GM12878 (cell line): ENCODE results near the gene TMEM239. TPM values are rescaled to one million over a fixed set of nuclear protein-coding genes. Genes with fewer than 3 reads are reported as not detected.
"Not testable (repeated sequence)": the region's sequence is repeated elsewhere in the genome, so short reads cannot be mapped to it uniquely, and the experiment has no call there.

ENCODE experiments used
- ATAC-seq: fragments of 200-7000 bp; cut with Tn5 transposase; 3 replicates; pipeline ENCODE4 v1.9.1; 2020; ENCODE audit warnings: mild to moderate bottlenecking, moderate library complexity
- BruUV-seq: library from RNA; stranded (reverse); fragments of 400-500 nt; replicated peaks from 2 replicates; lab custom pipeline; 2021; lab: Mats Ljungman, UMichigan
- CTCF ChIA-PET: fragments of 300-600 bp; sonication (Branson Sonifier 250); formaldehyde crosslinking; extraction: SDS; loops from one replicate; lab custom pipeline; 2021; ENCODE audit warnings: inconsistent platforms; lab: Yijun Ruan, JAX
- POLR2A ChIA-PET: fragments of 350-600 bp; formaldehyde crosslinking; extraction: SDS; loops from one replicate; lab custom pipeline; 2021; ENCODE audit warnings: inconsistent platforms; lab: Charles Lee
- RAD21 ChIA-PET: fragments of 300-600 bp; sonication (Branson Sonifier 250); formaldehyde crosslinking; loops from one replicate; lab custom pipeline; 2023; ENCODE audit warnings: antibody characterized with exemption; ENCODE audit not compliant: unreplicated experiment; lab: Charles Lee
- SMC1A ChIA-PET: fragments of 300-600 bp; sonication (Branson Sonifier 250); formaldehyde crosslinking; loops from one replicate; lab custom pipeline; 2023; ENCODE audit not compliant: unreplicated experiment, uncharacterized antibody; lab: Charles Lee
- DNase-seq: peaks from one replicate; pipeline ENCODE4 v3.0.0-alpha.2; 2011; ENCODE audit warnings: low read depth, low spot score
- FAIRE-seq: peaks from 3 replicates; lab custom pipeline; 2011; peaks lifted over from hg19 to GRCh38; lab: Jason Lieb, UNC
- H2AFZ ChIP-seq: 2 replicates; pipeline ENCODE4 v1.6.0; 2011; ENCODE audit warnings: low read depth, low read length, control low read depth; ENCODE audit not compliant: control insufficient read depth
- H3K27ac ChIP-seq: 2 replicates; pipeline ENCODE4 v1.5.1; 2011; ENCODE audit warnings: control low read depth; ENCODE audit not compliant: control insufficient read depth, insufficient read depth
- H3K27me3 ChIP-seq, 2 experiments: replicated peaks in 1 of 2; 2 replicates each; pipeline versions ENCODE4 v1.6.0 to v1.6.1; 2011; ENCODE audit warnings: low read length in 1 of 2; ENCODE audit not compliant: control insufficient read depth in 2 of 2, insufficient read depth in 2 of 2
- H3K36me3 ChIP-seq, 2 experiments: 2 replicates each; pipeline ENCODE4 v1.5.1; 2011; ENCODE audit warnings: low read length in 1 of 2; ENCODE audit not compliant: control insufficient read depth in 2 of 2, insufficient read depth in 2 of 2
- H3K4me1 ChIP-seq: 2 replicates; pipeline ENCODE4 v1.6.1; 2011; ENCODE audit warnings: mild to moderate bottlenecking, low read length, moderate library complexity, mixed read lengths; ENCODE audit not compliant: control insufficient read depth, insufficient read depth
- H3K4me2 ChIP-seq: 2 replicates; pipeline ENCODE4 v1.6.0; 2011; ENCODE audit warnings: control low read depth; ENCODE audit not compliant: control insufficient read depth, insufficient read depth
- H3K4me3 ChIP-seq: fragments of 200-600 bp; sonication (generic); 2 replicates; pipeline ENCODE4 v1.5.1; 2016
- H3K79me2 ChIP-seq: 2 replicates; pipeline ENCODE4 v1.6.0; 2011; ENCODE audit warnings: low read length; ENCODE audit not compliant: control insufficient read depth, insufficient read depth
- H3K9ac ChIP-seq: 2 replicates; pipeline ENCODE4 v1.8.0; 2011; ENCODE audit warnings: low read length, control low read depth, mixed read lengths; ENCODE audit not compliant: control insufficient read depth, insufficient read depth
- H3K9me3 ChIP-seq: replicated peaks from 3 replicates; pipeline ENCODE4 v1.5.1; 2011; ENCODE audit warnings: mild to moderate bottlenecking, low read length; ENCODE audit not compliant: control insufficient read depth, insufficient read depth
- H4K20me1 ChIP-seq: 2 replicates; pipeline ENCODE4 v1.6.0; 2011; ENCODE audit not compliant: control insufficient read depth, insufficient read depth
- ATF7 ChIP-seq: fragments of 450-650 bp; IDR thresholded peaks from 2 replicates; pipeline ENCODE4 v1.6.1; 2016; ENCODE audit warnings: low read depth, mild to moderate bottlenecking
- BACH1 ChIP-seq: fragments of 450-650 bp; IDR thresholded peaks from 2 replicates; pipeline ENCODE4 v1.6.1; 2017; ENCODE audit warnings: mild to moderate bottlenecking, borderline replicate concordance
- BHLHE40 ChIP-seq, 2 experiments: fragments of 450-650 bp in 1 of 2; IDR thresholded peaks; 2 replicates each; pipeline ENCODE4 v1.6.1; 2011 to 2017; ENCODE audit warnings: low read depth in 2 of 2, borderline replicate concordance in 1 of 2, improper control_type of control experiment in 1 of 2, low read length in 1 of 2, mild to moderate bottlenecking in 1 of 2
- ELK1 ChIP-seq: IDR thresholded peaks from 2 replicates; pipeline ENCODE4 v1.6.1; 2012; ENCODE audit warnings: low read depth, low read length, improper control_type of control experiment
- IKZF1 ChIP-seq: fragments of 450-650 bp; conservative IDR thresholded peaks from 2 replicates; pipeline ENCODE4 v1.6.1; 2017; ENCODE audit warnings: antibody characterized with exemption, mild to moderate bottlenecking
- IRF5 ChIP-seq: fragments of 450-650 bp; IDR thresholded peaks from 2 replicates; pipeline ENCODE4 v1.6.1; 2017; ENCODE audit warnings: borderline replicate concordance
- MEF2B ChIP-seq: fragments of 450-650 bp; IDR thresholded peaks from 2 replicates; pipeline ENCODE4 v1.6.1; 2018; ENCODE audit warnings: mild to moderate bottlenecking, moderate library complexity; ENCODE audit not compliant: partially characterized antibody, poor library complexity, severe bottlenecking
- NFYA ChIP-seq: IDR thresholded peaks from 2 replicates; pipeline ENCODE4 v1.6.1; 2011; ENCODE audit warnings: low read depth, mild to moderate bottlenecking, low read length, improper control_type of control experiment, borderline replicate concordance
- NR2C2 ChIP-seq: IDR thresholded peaks from 2 replicates; pipeline ENCODE4 v1.6.1; 2011; ENCODE audit warnings: borderline replicate concordance, low read depth; ENCODE audit not compliant: control insufficient read depth, insufficient read length
- PAX5 ChIP-seq: IDR thresholded peaks from 2 replicates; pipeline ENCODE4 v1.6.1; 2011; ENCODE audit warnings: low read depth, low read length, borderline replicate concordance
- SIX5 ChIP-seq: IDR thresholded peaks from 2 replicates; pipeline ENCODE4 v1.6.1; 2011; ENCODE audit warnings: mild to moderate bottlenecking, low read depth, low read length, moderate library complexity; ENCODE audit not compliant: severe bottlenecking
- WRNIP1 ChIP-seq: IDR thresholded peaks from 2 replicates; pipeline ENCODE4 v1.6.1; 2011; ENCODE audit warnings: low read depth, low read length, improper control_type of control experiment, borderline replicate concordance
- ZBTB11 ChIP-seq: fragments of 450-650 bp; formaldehyde crosslinking; IDR thresholded peaks from 2 replicates; pipeline ENCODE4 v1.5.0; 2022; ENCODE audit warnings: mild to moderate bottlenecking, missing genetic modification characterization
- ZBTB40 ChIP-seq: fragments of 450-650 bp; IDR thresholded peaks from 2 replicates; pipeline ENCODE4 v1.6.1; 2016; ENCODE audit warnings: mild to moderate bottlenecking, moderate library complexity, borderline replicate concordance
- WGBS: methylation state at CpG from one replicate; pipeline ENCODE4 v1.1.6; 2016; ENCODE audit warnings: low lambda C conversion rate; ENCODE audit not compliant: insufficient replicate concordance, insufficient coverage; ENCODE audit errors: missing lambda C conversion rate; 5-methylcytosine and 5-hydroxymethylcytosine counted together
- in situ Hi-C: fragments of 300-500 bp; cut with MboI; formaldehyde crosslinking; loops from 9 replicates; pipeline ENCODE4 v1.14.3; 2018; ENCODE audit warnings: mixed read lengths
- intact Hi-C: fragments of 100-400 bp; cut with micrococcal nuclease; formaldehyde crosslinking; loops from one replicate; pipeline ENCODE4 v1.14.2; 2022; ENCODE audit not compliant: unreplicated experiment
- polyA plus RNA-seq, 11 experiments: library from polyadenylated mRNA; depleted of rRNA in 4 of 11; unstranded in 6 of 11; stranded (reverse) in 5 of 11; fragments of >200 nt; fragmentation: Nextera tagmentation in 4 of 11; fragmentation: Illumina TruSeq in 1 of 11; extraction: Ambion mirVana in 4 of 11; extraction: Trizol in 1 of 11; gene quantifications; 1 replicate in 1 of 11; 2 replicates in 10 of 11; pipeline versions ENCODE4 v1.2.1 to v1.2.3, GENCODE V29; 2011 to 2016; ENCODE audit warnings: inconsistent platforms in 2 of 11, missing spikeins in 2 of 11, low read depth in 1 of 11
- total RNA-seq, 4 experiments: library from RNA; depleted of rRNA in 3 of 4; stranded (reverse); fragments of >200 nt in 3 of 4; fragmentation: Illumina TruSeq in 1 of 4; extraction: Trizol in 1 of 4; gene quantifications; 2 replicates each; pipeline versions ENCODE4 v1.2.1 to v1.2.3, GENCODE V29; 2013 to 2021

Gene TMEM239
- total and polyA plus RNA-seq, 10 of the 15 experiments (the other 5 are each of a cell fraction or from before 2014, with no cell fraction given): not detected

- TF ChIP-seq ZBTB11 (CRISPR knock-in tag) (no peak), ATF7 (no peak), IKZF1 (no peak), PAX5 (no peak), ZBTB40 (no peak), BACH1 (no peak), ELK1 (no peak), NFYA (no peak), IRF5 (no peak), SIX5 (no peak), WRNIP1 (no peak), MEF2B (no peak), NR2C2 (no peak), BHLHE40 (IDR thresholded peaks at IDR 0.05; ENCODE audit: borderline replicate concordance in 1 of 2, low read depth in 2 of 2, low read length in 1 of 2) (no peak)
- TF ChIP-seq, all 136 proteins: peak for 0
Observed at GRCh38 chr20:2768632-2769015, 47.5 kb upstream of the TMEM239 start (continued).

GRCh38 chr20:2770091-2770490 is 46.1 kb upstream of the TMEM239 start:
- 66% methylated on average over 12 of the region's 12 CpGs for WGBS
- H3K36me3 ChIP-seq, CTCF ChIA-PET, H3K4me3 ChIP-seq, intact Hi-C loops, BruUV-seq, FAIRE-seq, H3K9me3 ChIP-seq, H3K9ac ChIP-seq, in situ Hi-C loops, POLR2A ChIA-PET, H3K4me2 ChIP-seq, H2AFZ ChIP-seq, SMC1A ChIA-PET, DNase-seq, H4K20me1 ChIP-seq, RAD21 ChIA-PET, H3K79me2 ChIP-seq, ATAC-seq, H3K27ac ChIP-seq, H3K27me3 ChIP-seq: not testable (repeated sequence)
- H3K4me1 ChIP-seq: peaks cover 11% of the 10 kb centered on the region
